Measurements from ENCODE around the gene HPCAL1.

DNA sequence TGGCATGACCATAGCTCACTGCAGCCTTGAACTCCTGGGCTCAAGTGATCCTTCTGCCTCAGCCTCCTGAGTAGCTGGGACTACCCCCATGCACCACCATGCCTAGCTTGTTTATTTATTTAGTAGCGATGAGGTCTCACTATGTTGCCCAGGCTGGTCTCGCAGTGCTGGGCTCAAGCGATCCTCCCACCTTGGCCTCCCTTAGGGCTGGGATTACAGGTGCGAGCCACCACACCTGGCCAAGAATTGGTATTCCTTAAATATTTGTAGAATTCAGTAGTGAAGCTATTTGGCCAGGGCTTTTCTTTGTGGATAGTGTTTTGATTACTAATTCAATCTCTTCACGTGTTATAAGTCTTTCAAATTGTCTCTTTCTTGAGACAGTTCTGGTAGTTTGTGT is 89.4 kb downstream of the HPCAL1 start:
- TF ChIP-seq, protein P1, sequence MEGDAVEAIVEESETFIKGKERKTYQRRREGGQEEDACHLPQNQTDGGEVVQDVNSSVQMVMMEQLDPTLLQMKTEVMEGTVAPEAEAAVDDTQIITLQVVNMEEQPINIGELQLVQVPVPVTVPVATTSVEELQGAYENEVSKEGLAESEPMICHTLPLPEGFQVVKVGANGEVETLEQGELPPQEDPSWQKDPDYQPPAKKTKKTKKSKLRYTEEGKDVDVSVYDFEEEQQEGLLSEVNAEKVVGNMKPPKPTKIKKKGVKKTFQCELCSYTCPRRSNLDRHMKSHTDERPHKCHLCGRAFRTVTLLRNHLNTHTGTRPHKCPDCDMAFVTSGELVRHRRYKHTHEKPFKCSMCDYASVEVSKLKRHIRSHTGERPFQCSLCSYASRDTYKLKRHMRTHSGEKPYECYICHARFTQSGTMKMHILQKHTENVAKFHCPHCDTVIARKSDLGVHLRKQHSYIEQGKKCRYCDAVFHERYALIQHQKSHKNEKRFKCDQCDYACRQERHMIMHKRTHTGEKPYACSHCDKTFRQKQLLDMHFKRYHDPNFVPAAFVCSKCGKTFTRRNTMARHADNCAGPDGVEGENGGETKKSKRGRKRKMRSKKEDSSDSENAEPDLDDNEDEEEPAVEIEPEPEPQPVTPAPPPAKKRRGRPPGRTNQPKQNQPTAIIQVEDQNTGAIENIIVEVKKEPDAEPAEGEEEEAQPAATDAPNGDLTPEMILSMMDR (IDR thresholded peaks at IDR 0.05; ENCODE audit: low read depth, low read length, poor library complexity, severe bottlenecking) = no peak
- no peak for TF ChIP-seq EZH2phosphoT487 (IDR thresholded peaks at IDR 0.05; ENCODE audit: borderline replicate concordance, low read length)
